ENCODE data around the gene ATXN10. TPM values are rescaled to one million over a fixed set of nuclear protein-coding genes. Genes with fewer than 3 reads are reported as not detected.

ATXN10 gene
- total and polyA plus RNA-seq, 12 donors = 11.8 to 169 (median 142) TPM

- peaks cover 0 to 58% (median 47%) of the 10 kb centered on the region in 7 donors for H3K27me3 ChIP-seq
- peaks cover 0 to 21% (median 7%) of the 10 kb centered on the region in 9 donors for H3K4me1 ChIP-seq
- intact Hi-C loops (cut with DNase I) = no loop called here
- no peak for TF ChIP-seq CTCF (IDR thresholded peaks at IDR 0.05)
- DNase-seq (peak in 1 of 2 donors; percentile 11), ATAC-seq (no peak)
- WGBS, 2 donors = 22 to 34% methylated on average over 56 of the region's 56 CpGs
- no peak overlapping the region for H3K27ac ChIP-seq
- no peaks in the 10 kb centered on the region for H3K36me3 ChIP-seq
- no peaks in the 10 kb centered on the region for H3K9me3 ChIP-seq
- no peak overlapping the region for H3K4me3 ChIP-seq
These were observed 218.1 kb downstream of the ATXN10 start for GRCh38 chr22:45889539-45890350.

GRCh38 chr22:45890351-45890635, 218.7 kb downstream of the ATXN10 start:
- ATAC-seq = no peak
- Histone ChIP-seq H3K27me3 (peaks cover 0 to 58% (median 44%) of the 10 kb centered on the region in 7 donors), H3K4me3 (no peak overlapping the region), H3K27ac (no peak overlapping the region), H3K36me3 (no peaks in the 10 kb centered on the region), H3K4me1 (peaks cover 0 to 15% (median 3%) of the 10 kb centered on the region in 9 donors), H3K9me3 (no peaks in the 10 kb centered on the region)
- no peak for TF ChIP-seq CTCF (IDR thresholded peaks at IDR 0.05)
- no peak for DNase-seq
- intact Hi-C loops (cut with DNase I) = no loop called here
- WGBS, 2 donors = 93 to 95% methylated on average over 11 to 26 of the region's 26 CpGs

- intact Hi-C loops (cut with DNase I) = no loop called here
- DNase-seq (peak in 1 of 2 donors; percentile 7), ATAC-seq (no peak)
- Histone ChIP-seq H3K36me3 (no peaks in the 10 kb centered on the region), H3K27ac (no peak overlapping the region), H3K27me3 (peaks cover 0 to 58% (median 41%) of the 10 kb centered on the region in 7 donors), H3K4me1 (peaks cover 0 to 8% (median under 1%) of the 10 kb centered on the region in 9 donors), H3K9me3 (no peaks in the 10 kb centered on the region), H3K4me3 (no peak overlapping the region)
- no peak for TF ChIP-seq CTCF (IDR thresholded peaks at IDR 0.05)
- WGBS, 2 donors = 66 to 75% methylated on average over 37 of the region's 37 CpGs
These were observed 219.4 kb downstream of the ATXN10 start for GRCh38 chr22:45891021-45891421.

GRCh38 chr22:45891471-45891995, 219.9 kb downstream of the ATXN10 start:
- Histone ChIP-seq H3K27ac (no peak overlapping the region), H3K4me1 (peaks cover 0 to 8% (median 0%) of the 10 kb centered on the region in 9 donors), H3K27me3 (peaks cover 0 to 58% (median 45%) of the 10 kb centered on the region in 7 donors), H3K9me3 (no peaks in the 10 kb centered on the region), H3K36me3 (no peaks in the 10 kb centered on the region), H3K4me3 (no peak overlapping the region)
- intact Hi-C loops (cut with DNase I) = no loop called here
- no peak for ATAC-seq
- peak in 1 of 2 donors; percentile 12 for DNase-seq
- no peak for TF ChIP-seq CTCF (IDR thresholded peaks at IDR 0.05)
- 71 to 76% methylated on average over 25 of the region's 25 CpGs for WGBS, 2 donors
